ENCODE results near the gene RUBCNL. TPM values are rescaled to one million over a fixed set of nuclear protein-coding genes. Genes with fewer than 3 reads are reported as not detected.

The RUBCNL gene
- total RNA-seq, 2 experiments from 2014 or later: 0.36 to 0.69 TPM

DNA sequence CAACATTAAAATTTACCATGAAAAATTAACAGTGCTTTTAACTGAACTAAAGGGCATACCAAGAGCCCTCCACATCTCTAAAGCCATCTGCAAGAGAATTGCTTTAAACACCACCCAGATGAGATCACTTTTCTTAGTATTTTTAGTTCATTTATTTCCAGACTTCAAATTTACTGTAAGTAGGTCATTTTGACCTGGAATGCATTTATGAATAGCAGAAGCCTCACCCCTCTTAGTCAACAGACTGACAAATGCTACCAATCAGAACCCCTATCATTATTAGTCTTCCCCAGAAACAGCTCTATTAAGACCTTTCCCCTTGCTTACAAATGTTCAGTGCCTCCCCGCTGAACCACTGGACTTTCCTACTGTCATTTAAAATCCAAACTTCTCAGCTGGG, 27.3 kb downstream of the RUBCNL start:
- no peak for ATAC-seq (ENCODE audit: poor library complexity)

DNA sequence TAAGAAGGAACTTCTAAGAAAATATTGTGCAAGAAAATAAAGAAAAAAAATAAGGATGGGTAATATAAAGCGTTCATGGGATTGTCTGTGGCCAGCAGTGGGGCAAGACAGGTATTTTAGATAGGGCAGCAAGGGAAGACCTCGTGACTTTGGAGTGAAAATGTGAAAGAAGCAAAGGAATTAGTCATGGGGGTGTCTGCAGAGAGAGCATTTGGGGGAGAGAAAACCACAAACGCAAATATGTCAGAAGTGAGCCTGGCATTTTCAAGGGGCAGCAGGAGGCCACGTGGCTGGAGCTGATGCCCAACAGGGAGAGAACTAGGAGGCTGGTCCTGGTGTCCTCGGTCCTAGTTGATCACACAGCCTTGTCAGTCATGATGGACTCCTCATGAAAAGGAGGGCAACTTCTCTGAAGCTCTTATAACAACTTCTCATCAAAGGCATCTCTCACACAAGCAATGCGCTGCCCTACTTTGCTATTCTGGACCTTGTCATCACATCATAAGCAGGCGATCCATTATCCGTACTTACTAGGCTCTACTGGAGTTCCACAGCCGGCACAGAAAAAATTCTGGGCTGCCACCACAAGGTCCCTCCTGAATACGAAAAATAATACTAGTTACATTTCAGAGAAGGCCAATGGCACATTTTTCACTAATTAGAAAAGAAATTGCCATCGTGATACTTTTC, 31.0 kb downstream of the RUBCNL start:
- Histone ChIP-seq H3K4me1 (ENCODE audit: insufficient read depth, low read length) (no peaks in the 10 kb centered on the region), H3K27ac (ENCODE audit: low read depth in 1 of 2, low read length in 2 of 2) (no peak overlapping the region), H3K9me3 (ENCODE audit: control insufficient read depth in 1 of 2, insufficient read depth in 1 of 2, low read length in 2 of 2) (no peaks in the 10 kb centered on the region), H3K27me3 (ENCODE audit: control insufficient read depth in 1 of 2, insufficient read depth in 2 of 2, low read length in 2 of 2) (no peaks in the 10 kb centered on the region), H3K36me3 (ENCODE audit: insufficient read depth, low read length) (no peaks in the 10 kb centered on the region), H3K4me3 (ENCODE audit: low read length) (no peak overlapping the region)
- H3K27me3 Mint-ChIP-seq: no peaks in the 10 kb centered on the region
- TF ChIP-seq, protein P1, sequence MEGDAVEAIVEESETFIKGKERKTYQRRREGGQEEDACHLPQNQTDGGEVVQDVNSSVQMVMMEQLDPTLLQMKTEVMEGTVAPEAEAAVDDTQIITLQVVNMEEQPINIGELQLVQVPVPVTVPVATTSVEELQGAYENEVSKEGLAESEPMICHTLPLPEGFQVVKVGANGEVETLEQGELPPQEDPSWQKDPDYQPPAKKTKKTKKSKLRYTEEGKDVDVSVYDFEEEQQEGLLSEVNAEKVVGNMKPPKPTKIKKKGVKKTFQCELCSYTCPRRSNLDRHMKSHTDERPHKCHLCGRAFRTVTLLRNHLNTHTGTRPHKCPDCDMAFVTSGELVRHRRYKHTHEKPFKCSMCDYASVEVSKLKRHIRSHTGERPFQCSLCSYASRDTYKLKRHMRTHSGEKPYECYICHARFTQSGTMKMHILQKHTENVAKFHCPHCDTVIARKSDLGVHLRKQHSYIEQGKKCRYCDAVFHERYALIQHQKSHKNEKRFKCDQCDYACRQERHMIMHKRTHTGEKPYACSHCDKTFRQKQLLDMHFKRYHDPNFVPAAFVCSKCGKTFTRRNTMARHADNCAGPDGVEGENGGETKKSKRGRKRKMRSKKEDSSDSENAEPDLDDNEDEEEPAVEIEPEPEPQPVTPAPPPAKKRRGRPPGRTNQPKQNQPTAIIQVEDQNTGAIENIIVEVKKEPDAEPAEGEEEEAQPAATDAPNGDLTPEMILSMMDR (IDR thresholded peaks at IDR 0.05): no peak
- H3K9me3 Mint-ChIP-seq: peaks cover 3% of the 10 kb centered on the region
- POLR2A ChIA-PET: interaction anchor here (0.5 kb wide), 1 partner anchor 739 kb away, joined by 3 read pairs; no protein-coding TSS in a partner anchor
- intact Hi-C loops (cut with DNase I, micrococcal nuclease): no loop called here
- ATAC-seq (ENCODE audit: poor library complexity): no peak
- no peak overlapping the region for H3K4me3 Mint-ChIP-seq
- H3K4me1 Mint-ChIP-seq (ENCODE audit: low read depth): no peaks in the 10 kb centered on the region
- H3K36me3 Mint-ChIP-seq (ENCODE audit: low read depth): no peaks in the 10 kb centered on the region
- no peak for DNase-seq
- H3K27ac Mint-ChIP-seq: no peak overlapping the region
- CTCF ChIA-PET: no interaction called here

More for the DNA sequence above, 27.3 kb downstream of the RUBCNL start:
- Histone ChIP-seq H3K4me1 (ENCODE audit: insufficient read depth, low read length) (no peaks in the 10 kb centered on the region), H3K27me3 (ENCODE audit: control insufficient read depth in 1 of 2, insufficient read depth in 2 of 2, low read length in 2 of 2) (no peaks in the 10 kb centered on the region), H3K27ac (ENCODE audit: low read depth in 1 of 2, low read length in 2 of 2) (no peak overlapping the region), H3K9me3 (ENCODE audit: control insufficient read depth in 1 of 2, insufficient read depth in 1 of 2, low read length in 2 of 2) (no peaks in the 10 kb centered on the region), H3K4me3 (ENCODE audit: low read length) (no peak overlapping the region), H3K36me3 (ENCODE audit: insufficient read depth, low read length) (no peaks in the 10 kb centered on the region)
- TF ChIP-seq, protein P1 (IDR thresholded peaks at IDR 0.05): no peak
- H3K9me3 Mint-ChIP-seq: no peaks in the 10 kb centered on the region
- intact Hi-C loops (cut with DNase I, micrococcal nuclease): no loop called here
- DNase-seq: no peak
- POLR2A ChIA-PET: no interaction called here
- H3K27ac Mint-ChIP-seq: no peak overlapping the region
- no peaks in the 10 kb centered on the region for H3K36me3 Mint-ChIP-seq (ENCODE audit: low read depth)
- H3K4me1 Mint-ChIP-seq (ENCODE audit: low read depth): no peaks in the 10 kb centered on the region
- CTCF ChIA-PET: no interaction called here
- no peak overlapping the region for H3K4me3 Mint-ChIP-seq
- H3K27me3 Mint-ChIP-seq: no peaks in the 10 kb centered on the region

DNA sequence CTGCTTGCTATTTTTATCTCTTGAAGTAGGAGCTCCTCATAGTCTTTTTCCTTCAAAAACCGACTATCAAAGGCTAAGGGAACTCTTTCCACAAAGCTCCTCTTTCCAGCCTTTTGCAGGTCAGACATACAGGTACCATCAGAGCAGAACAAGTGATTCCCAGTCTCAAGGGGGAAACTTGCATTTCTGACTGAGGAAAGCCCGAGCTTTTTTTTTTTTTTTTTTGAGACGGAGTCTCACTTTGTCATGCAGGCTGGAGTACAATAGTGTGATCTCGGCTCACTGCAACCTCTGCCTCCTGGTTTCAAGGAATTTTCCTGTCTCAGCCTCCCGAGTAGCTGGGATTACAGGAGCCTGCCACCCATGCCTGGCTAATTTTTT, 32.0 kb downstream of the RUBCNL start:
- ATAC-seq (ENCODE audit: poor library complexity): no peak
- Histone ChIP-seq H3K9me3 (ENCODE audit: control insufficient read depth in 1 of 2, insufficient read depth in 1 of 2, low read length in 2 of 2) (no peaks in the 10 kb centered on the region), H3K27ac (ENCODE audit: low read depth in 1 of 2, low read length in 2 of 2) (no peak overlapping the region), H3K4me3 (ENCODE audit: low read length) (no peak overlapping the region), H3K4me1 (ENCODE audit: insufficient read depth, low read length) (no peaks in the 10 kb centered on the region), H3K27me3 (ENCODE audit: control insufficient read depth in 1 of 2, insufficient read depth in 2 of 2, low read length in 2 of 2) (no peaks in the 10 kb centered on the region), H3K36me3 (ENCODE audit: insufficient read depth, low read length) (no peaks in the 10 kb centered on the region)
- no peak for DNase-seq
- ChIA-PET POLR2A (no interaction called here), CTCF (no interaction called here)
- TF ChIP-seq, protein P1 (IDR thresholded peaks at IDR 0.05): no peak
- intact Hi-C loops (cut with DNase I, micrococcal nuclease): no loop called here
- peaks cover 3% of the 10 kb centered on the region for H3K9me3 Mint-ChIP-seq
- H3K27me3 Mint-ChIP-seq: no peaks in the 10 kb centered on the region
- H3K36me3 Mint-ChIP-seq (ENCODE audit: low read depth): no peaks in the 10 kb centered on the region
- H3K4me1 Mint-ChIP-seq (ENCODE audit: low read depth): no peaks in the 10 kb centered on the region
- no peak overlapping the region for H3K27ac Mint-ChIP-seq
- no peak overlapping the region for H3K4me3 Mint-ChIP-seq

All from CD4-positive, alpha-beta T cell (primary cell).